GM12878 (cell line): ENCODE measurements around the gene UFC1. TPM values are rescaled to one million over a fixed set of nuclear protein-coding genes. Genes with fewer than 3 reads are reported as not detected.

Experiments used
- ATAC-seq: fragments of 200-7000 bp; cut with Tn5 transposase; 3 replicates; pipeline ENCODE4 v1.9.1; 2020; ENCODE audit warnings: mild to moderate bottlenecking, moderate library complexity
- BruUV-seq: library from RNA; stranded (reverse); fragments of 400-500 nt; replicated peaks from 2 replicates; lab custom pipeline; 2021; lab: Mats Ljungman, UMichigan
- CTCF ChIA-PET: fragments of 300-600 bp; sonication (Branson Sonifier 250); formaldehyde crosslinking; extraction: SDS; loops from one replicate; lab custom pipeline; 2021; ENCODE audit warnings: inconsistent platforms; lab: Yijun Ruan, JAX
- POLR2A ChIA-PET: fragments of 350-600 bp; formaldehyde crosslinking; extraction: SDS; loops from one replicate; lab custom pipeline; 2021; ENCODE audit warnings: inconsistent platforms; lab: Charles Lee
- RAD21 ChIA-PET: fragments of 300-600 bp; sonication (Branson Sonifier 250); formaldehyde crosslinking; loops from one replicate; lab custom pipeline; 2023; ENCODE audit warnings: antibody characterized with exemption; ENCODE audit not compliant: unreplicated experiment; lab: Charles Lee
- SMC1A ChIA-PET: fragments of 300-600 bp; sonication (Branson Sonifier 250); formaldehyde crosslinking; loops from one replicate; lab custom pipeline; 2023; ENCODE audit not compliant: unreplicated experiment, uncharacterized antibody; lab: Charles Lee
- DNase-seq: peaks from one replicate; pipeline ENCODE4 v3.0.0-alpha.2; 2011; ENCODE audit warnings: low read depth, low spot score
- FAIRE-seq: peaks from 3 replicates; lab custom pipeline; 2011; peaks lifted over from hg19 to GRCh38; lab: Jason Lieb, UNC
- H2AFZ ChIP-seq: 2 replicates; pipeline ENCODE4 v1.6.0; 2011; ENCODE audit warnings: low read depth, low read length, control low read depth; ENCODE audit not compliant: control insufficient read depth
- H3K27ac ChIP-seq: 2 replicates; pipeline ENCODE4 v1.5.1; 2011; ENCODE audit warnings: control low read depth; ENCODE audit not compliant: control insufficient read depth, insufficient read depth
- H3K27me3 ChIP-seq, 2 experiments: replicated peaks in 1 of 2; 2 replicates each; pipeline versions ENCODE4 v1.6.0 to v1.6.1; 2011; ENCODE audit warnings: low read length in 1 of 2; ENCODE audit not compliant: control insufficient read depth in 2 of 2, insufficient read depth in 2 of 2
- H3K36me3 ChIP-seq, 2 experiments: 2 replicates each; pipeline ENCODE4 v1.5.1; 2011; ENCODE audit warnings: low read length in 1 of 2; ENCODE audit not compliant: control insufficient read depth in 2 of 2, insufficient read depth in 2 of 2
- H3K4me1 ChIP-seq: 2 replicates; pipeline ENCODE4 v1.6.1; 2011; ENCODE audit warnings: mild to moderate bottlenecking, low read length, moderate library complexity, mixed read lengths; ENCODE audit not compliant: control insufficient read depth, insufficient read depth
- H3K4me2 ChIP-seq: 2 replicates; pipeline ENCODE4 v1.6.0; 2011; ENCODE audit warnings: control low read depth; ENCODE audit not compliant: control insufficient read depth, insufficient read depth
- H3K4me3 ChIP-seq: fragments of 200-600 bp; sonication (generic); 2 replicates; pipeline ENCODE4 v1.5.1; 2016
- H3K79me2 ChIP-seq: 2 replicates; pipeline ENCODE4 v1.6.0; 2011; ENCODE audit warnings: low read length; ENCODE audit not compliant: control insufficient read depth, insufficient read depth
- H3K9ac ChIP-seq: 2 replicates; pipeline ENCODE4 v1.8.0; 2011; ENCODE audit warnings: low read length, control low read depth, mixed read lengths; ENCODE audit not compliant: control insufficient read depth, insufficient read depth
- H3K9me3 ChIP-seq: replicated peaks from 3 replicates; pipeline ENCODE4 v1.5.1; 2011; ENCODE audit warnings: mild to moderate bottlenecking, low read length; ENCODE audit not compliant: control insufficient read depth, insufficient read depth
- H4K20me1 ChIP-seq: 2 replicates; pipeline ENCODE4 v1.6.0; 2011; ENCODE audit not compliant: control insufficient read depth, insufficient read depth
- NFIC ChIP-seq: IDR thresholded peaks from 2 replicates; pipeline ENCODE4 v1.6.1; 2012; ENCODE audit warnings: low read depth, mild to moderate bottlenecking, inconsistent platforms, low read length, moderate library complexity
- NR2F1 ChIP-seq: fragments of 450-650 bp; conservative IDR thresholded peaks from 2 replicates; pipeline ENCODE4 v1.6.1; 2017; ENCODE audit warnings: mild to moderate bottlenecking
- YBX1 ChIP-seq: fragments of 450-650 bp; IDR thresholded peaks from 2 replicates; pipeline ENCODE4 v1.6.1; 2016; ENCODE audit warnings: antibody characterized with exemption
- WGBS: methylation state at CpG from one replicate; pipeline ENCODE4 v1.1.6; 2016; ENCODE audit warnings: low lambda C conversion rate; ENCODE audit not compliant: insufficient replicate concordance, insufficient coverage; ENCODE audit errors: missing lambda C conversion rate; 5-methylcytosine and 5-hydroxymethylcytosine counted together
- in situ Hi-C: fragments of 300-500 bp; cut with MboI; formaldehyde crosslinking; loops from 9 replicates; pipeline ENCODE4 v1.14.3; 2018; ENCODE audit warnings: mixed read lengths
- intact Hi-C: fragments of 100-400 bp; cut with micrococcal nuclease; formaldehyde crosslinking; loops from one replicate; pipeline ENCODE4 v1.14.2; 2022; ENCODE audit not compliant: unreplicated experiment
- polyA plus RNA-seq, 11 experiments: library from polyadenylated mRNA; depleted of rRNA in 4 of 11; unstranded in 6 of 11; stranded (reverse) in 5 of 11; fragments of >200 nt; fragmentation: Nextera tagmentation in 4 of 11; fragmentation: Illumina TruSeq in 1 of 11; extraction: Ambion mirVana in 4 of 11; extraction: Trizol in 1 of 11; gene quantifications; 1 replicate in 1 of 11; 2 replicates in 10 of 11; pipeline versions ENCODE4 v1.2.1 to v1.2.3, GENCODE V29; 2011 to 2016; ENCODE audit warnings: inconsistent platforms in 2 of 11, missing spikeins in 2 of 11, low read depth in 1 of 11
- total RNA-seq, 4 experiments: library from RNA; depleted of rRNA in 3 of 4; stranded (reverse); fragments of >200 nt in 3 of 4; fragmentation: Illumina TruSeq in 1 of 4; extraction: Trizol in 1 of 4; gene quantifications; 2 replicates each; pipeline versions ENCODE4 v1.2.1 to v1.2.3, GENCODE V29; 2013 to 2021
- TF ChIP-seq, protein P1 (sequence below): fragments of 450-650 bp; conservative IDR thresholded peaks from 2 replicates; pipeline ENCODE4 v1.6.1; 2017; ENCODE audit warnings: mild to moderate bottlenecking, moderate library complexity

UFC1 gene
- total and polyA plus RNA-seq, 10 of the 15 experiments (the other 5 are each of a cell fraction or from before 2014, with no cell fraction given) = 95.9 to 239 (median 151) TPM

DNA sequence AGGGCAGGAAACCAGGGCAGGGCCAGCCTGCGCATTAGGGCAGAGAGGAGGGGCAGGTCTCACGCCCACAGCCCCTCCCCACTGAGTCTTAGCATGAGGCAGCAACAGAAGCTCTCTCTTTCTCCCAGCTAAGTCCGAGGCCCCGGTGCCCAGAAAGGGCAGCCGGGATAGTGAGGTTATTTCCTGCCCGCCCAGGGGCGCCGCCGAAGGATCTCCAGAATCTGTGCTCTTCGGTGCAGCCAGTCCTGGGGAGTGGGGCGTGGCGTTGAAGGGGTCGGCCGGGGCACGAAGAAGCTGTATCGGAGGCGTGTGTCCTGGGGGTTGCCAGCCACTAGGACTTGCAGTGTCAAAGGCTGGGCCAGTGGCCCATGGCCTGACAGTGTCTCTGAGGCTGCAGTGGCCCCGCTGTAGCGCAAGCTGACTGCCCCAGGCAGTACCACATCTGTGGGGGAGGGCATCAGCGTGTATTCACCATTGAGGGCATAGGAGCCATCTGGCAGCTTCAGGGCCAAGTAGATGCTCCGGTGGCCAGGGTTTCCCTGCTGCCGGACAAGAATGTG is 37.3 kb downstream of the UFC1 start:
- Histone ChIP-seq H2AFZ (no peak overlapping the region), H3K4me3 (no peak overlapping the region), H3K36me3 (no peaks in the 10 kb centered on the region), H3K9ac (no peak overlapping the region), H3K4me2 (no peak overlapping the region), H3K27me3 (no peaks in the 10 kb centered on the region), H3K9me3 (no peaks in the 10 kb centered on the region), H3K79me2 (no peaks in the 10 kb centered on the region), H3K27ac (no peak overlapping the region), H4K20me1 (no peaks in the 10 kb centered on the region), H3K4me1 (peaks cover 36% of the 10 kb centered on the region)
- in situ Hi-C loops = loop anchor here (10.0 kb wide), 1 partner anchor 554 kb away; the partner anchor contains the start of gene DUSP12
- FAIRE-seq (no peak), DNase-seq (no peak), ATAC-seq (no peak)
- POLR2A ChIA-PET = interaction anchor here (0.5 to 1.7 kb wide), 4 partner anchors 11 to 236 kb away, joined by 3 to 9 read pairs (median 5); partner anchors contain the start of gene NDUFS2
- TF ChIP-seq, protein P1, sequence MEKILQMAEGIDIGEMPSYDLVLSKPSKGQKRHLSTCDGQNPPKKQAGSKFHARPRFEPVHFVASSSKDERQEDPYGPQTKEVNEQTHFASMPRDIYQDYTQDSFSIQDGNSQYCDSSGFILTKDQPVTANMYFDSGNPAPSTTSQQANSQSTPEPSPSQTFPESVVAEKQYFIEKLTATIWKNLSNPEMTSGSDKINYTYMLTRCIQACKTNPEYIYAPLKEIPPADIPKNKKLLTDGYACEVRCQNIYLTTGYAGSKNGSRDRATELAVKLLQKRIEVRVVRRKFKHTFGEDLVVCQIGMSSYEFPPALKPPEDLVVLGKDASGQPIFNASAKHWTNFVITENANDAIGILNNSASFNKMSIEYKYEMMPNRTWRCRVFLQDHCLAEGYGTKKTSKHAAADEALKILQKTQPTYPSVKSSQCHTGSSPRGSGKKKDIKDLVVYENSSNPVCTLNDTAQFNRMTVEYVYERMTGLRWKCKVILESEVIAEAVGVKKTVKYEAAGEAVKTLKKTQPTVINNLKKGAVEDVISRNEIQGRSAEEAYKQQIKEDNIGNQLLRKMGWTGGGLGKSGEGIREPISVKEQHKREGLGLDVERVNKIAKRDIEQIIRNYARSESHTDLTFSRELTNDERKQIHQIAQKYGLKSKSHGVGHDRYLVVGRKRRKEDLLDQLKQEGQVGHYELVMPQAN = no peak
- TF ChIP-seq NR2F1 (no peak), YBX1 (no peak), NFIC (no peak)
- 79% methylated on average over 20 of the region's 22 CpGs for WGBS
- intact Hi-C loops = no loop called here
- RAD21 ChIA-PET = interaction anchor here (1.2 to 7.2 kb wide), 9 partner anchors 10 to 191 kb away, joined by 3 to 55 read pairs (median 5); partner anchors contain the start of genes APOA2, B4GALT3, NDUFS2 and PPOX
- BruUV-seq = no TSS peak
- CTCF ChIA-PET = interaction anchor here (0.7 to 7.0 kb wide), 18 partner anchors 10 to 551 kb away, joined by 3 to 164 read pairs (median 10); partner anchors contain the start of genes APOA2, CFAP126, NDUFS2 and PPOX
- SMC1A ChIA-PET = interaction anchor here (0.7 to 5.3 kb wide), 12 partner anchors 9 to 198 kb away, joined by 3 to 55 read pairs (median 6); partner anchors contain the start of genes NDUFS2, PPOX and TOMM40L
